Testis (tissue), 2 donors: ENCODE measurements around the gene ARVCF.

Experiments
- POLR2A ChIP-seq: fragments of 450-650 bp; IDR thresholded peaks from one replicate; pipeline ENCODE4 v1.6.1; 2017; ENCODE audit warnings: antibody characterized with exemption, mild to moderate bottlenecking, moderate library complexity
- TF ChIP-seq, protein P1 (sequence below), 3 experiments: fragments of 450-650 bp in 2 of 3; fragments of 200-600 bp in 1 of 3; sonication (generic) in 1 of 3; IDR thresholded peaks; one replicate each; pipeline ENCODE4 v1.5.1; 2016 to 2019; ENCODE audit warnings: antibody characterized with exemption in 3 of 3, mild to moderate bottlenecking in 2 of 3, moderate library complexity in 1 of 3

DNA sequence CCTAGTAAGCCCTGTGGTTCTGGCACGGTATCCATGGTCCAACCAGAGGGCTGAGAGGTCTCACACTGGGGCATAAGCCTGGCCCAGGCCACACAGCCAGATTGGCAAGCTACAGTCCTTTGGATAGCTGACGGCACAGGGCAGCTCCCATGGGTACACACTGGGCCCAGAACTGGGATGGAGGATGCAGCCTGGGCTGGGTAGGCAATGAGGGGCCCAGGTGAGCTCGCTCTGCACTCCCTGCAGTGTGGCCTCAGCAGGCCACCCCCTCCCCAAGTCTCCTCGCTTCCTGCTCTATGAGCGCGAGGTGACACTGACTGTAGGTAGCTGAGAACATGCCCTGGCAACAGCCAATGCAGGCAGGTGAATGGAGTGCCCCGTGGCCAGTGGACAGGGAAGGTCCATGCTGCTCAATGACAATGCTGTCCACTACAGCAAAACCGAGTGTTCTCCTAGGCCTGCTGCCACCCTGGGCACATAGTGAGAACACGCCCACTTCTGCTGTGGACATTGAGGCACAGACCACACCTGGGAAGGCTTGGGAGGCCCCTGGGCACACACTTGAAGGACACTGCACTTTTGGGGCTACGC, 3.8 kb downstream of the ARVCF start:
- TF ChIP-seq POLR2A, result no peak
- TF ChIP-seq, protein P1, sequence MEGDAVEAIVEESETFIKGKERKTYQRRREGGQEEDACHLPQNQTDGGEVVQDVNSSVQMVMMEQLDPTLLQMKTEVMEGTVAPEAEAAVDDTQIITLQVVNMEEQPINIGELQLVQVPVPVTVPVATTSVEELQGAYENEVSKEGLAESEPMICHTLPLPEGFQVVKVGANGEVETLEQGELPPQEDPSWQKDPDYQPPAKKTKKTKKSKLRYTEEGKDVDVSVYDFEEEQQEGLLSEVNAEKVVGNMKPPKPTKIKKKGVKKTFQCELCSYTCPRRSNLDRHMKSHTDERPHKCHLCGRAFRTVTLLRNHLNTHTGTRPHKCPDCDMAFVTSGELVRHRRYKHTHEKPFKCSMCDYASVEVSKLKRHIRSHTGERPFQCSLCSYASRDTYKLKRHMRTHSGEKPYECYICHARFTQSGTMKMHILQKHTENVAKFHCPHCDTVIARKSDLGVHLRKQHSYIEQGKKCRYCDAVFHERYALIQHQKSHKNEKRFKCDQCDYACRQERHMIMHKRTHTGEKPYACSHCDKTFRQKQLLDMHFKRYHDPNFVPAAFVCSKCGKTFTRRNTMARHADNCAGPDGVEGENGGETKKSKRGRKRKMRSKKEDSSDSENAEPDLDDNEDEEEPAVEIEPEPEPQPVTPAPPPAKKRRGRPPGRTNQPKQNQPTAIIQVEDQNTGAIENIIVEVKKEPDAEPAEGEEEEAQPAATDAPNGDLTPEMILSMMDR (IDR thresholded peaks at IDR 0.05), result no peak
